GM23248 (cell line): ENCODE data around the gene NOS1AP. TPM values are rescaled to one million over a fixed set of nuclear protein-coding genes. Genes with fewer than 3 reads are reported as not detected.

Source experiments
- DNase-seq: peaks from one replicate; pipeline ENCODE4 v3.0.0-alpha.2; 2015
- H2AFZ ChIP-seq: fragments of 200-600 bp; sonication (generic); 2 replicates; pipeline ENCODE4 v1.6.1; 2016; ENCODE audit warnings: antibody characterized with exemption
- H3F3A ChIP-seq: fragments of 200-600 bp; sonication (generic); 2 replicates; pipeline ENCODE4 v1.6.1; 2016; ENCODE audit warnings: mild to moderate bottlenecking, antibody characterized with exemption, mixed run types; ENCODE audit not compliant: insufficient read depth
- H3K27ac ChIP-seq: fragments of 200-600 bp; sonication (generic); 2 replicates; pipeline ENCODE4 v1.5.1; 2016; ENCODE audit warnings: mild to moderate bottlenecking
- H3K27me3 ChIP-seq: fragments of 200-600 bp; sonication (generic); replicated peaks from 2 replicates; pipeline ENCODE4 v1.6.1; 2016; ENCODE audit warnings: mild to moderate bottlenecking; ENCODE audit not compliant: insufficient read depth
- H3K36me3 ChIP-seq: fragments of 200-600 bp; sonication (generic); 2 replicates; pipeline ENCODE4 v1.6.1; 2016; ENCODE audit warnings: low read depth, mild to moderate bottlenecking
- H3K4me1 ChIP-seq: fragments of 200-600 bp; sonication (generic); 2 replicates; pipeline ENCODE4 v1.6.1; 2016; ENCODE audit warnings: mild to moderate bottlenecking; ENCODE audit not compliant: insufficient read depth
- H3K4me2 ChIP-seq: fragments of 200-600 bp; sonication (generic); one replicate; pipeline ENCODE4 v1.6.1; 2016; ENCODE audit warnings: mild to moderate bottlenecking; ENCODE audit not compliant: unreplicated experiment
- H3K4me3 ChIP-seq: fragments of 200-600 bp; sonication (generic); 2 replicates; pipeline ENCODE4 v1.5.1; 2016; ENCODE audit warnings: mild to moderate bottlenecking
- H3K79me2 ChIP-seq: fragments of 200-600 bp; sonication (generic); 2 replicates; pipeline ENCODE4 v1.6.1; 2016; ENCODE audit warnings: mild to moderate bottlenecking; ENCODE audit not compliant: insufficient read depth
- H3K9ac ChIP-seq: fragments of 200-600 bp; sonication (generic); 2 replicates; pipeline ENCODE4 v1.6.1; 2016; ENCODE audit warnings: mild to moderate bottlenecking
- H3K9me2 ChIP-seq: fragments of 200-600 bp; sonication (generic); 2 replicates; pipeline ENCODE4 v1.6.1; 2016; ENCODE audit warnings: mixed run types, mild to moderate bottlenecking, moderate library complexity; ENCODE audit not compliant: insufficient read depth
- H3K9me3 ChIP-seq: fragments of 200-600 bp; sonication (generic); one replicate; pipeline ENCODE4 v1.6.1; 2017; ENCODE audit warnings: low read depth
- H4K20me1 ChIP-seq: fragments of 200-600 bp; sonication (generic); 2 replicates; pipeline ENCODE4 v1.6.0; 2016; ENCODE audit not compliant: insufficient read depth
- EZH2 ChIP-seq: fragments of 200-600 bp; sonication (generic); IDR thresholded peaks from 2 replicates; pipeline ENCODE4 v1.6.1; 2018; ENCODE audit warnings: antibody characterized with exemption, mild to moderate bottlenecking; ENCODE audit not compliant: insufficient read depth, poor library complexity, severe bottlenecking
- EZH2phosphoT487 ChIP-seq: fragments of 200-600 bp; sonication (generic); IDR thresholded peaks from 2 replicates; pipeline ENCODE4 v1.6.1; 2018; ENCODE audit warnings: antibody characterized with exemption, moderate library complexity, mild to moderate bottlenecking, low read depth; ENCODE audit not compliant: insufficient read depth
- WGBS, 2 experiments: methylation state at CpG; one replicate each; pipeline ENCODE4 v1.1.6; 2015 to 2017; ENCODE audit warnings: low lambda C conversion rate in 2 of 2, low coverage in 1 of 2; ENCODE audit errors: missing lambda C conversion rate in 2 of 2; 5-methylcytosine and 5-hydroxymethylcytosine counted together
- in situ Hi-C: fragments of 300-500 bp; cut with MboI; formaldehyde crosslinking; loops from 2 replicates; pipeline ENCODE4 v1.15.0; 2020
- polyA plus RNA-seq: library from polyadenylated mRNA; unstranded; fragments of >200 nt; fragmentation: Nextera tagmentation; extraction: Ambion mirVana; gene quantifications from 2 replicates; pipeline ENCODE4 v1.2.1, GENCODE V29; 2016
- total RNA-seq: library from RNA; depleted of rRNA; stranded (reverse); fragments of >200 nt; shearing (Covaris generic); gene quantifications from 2 replicates; pipeline ENCODE4 v1.2.3, GENCODE V29; 2014

The NOS1AP gene
- total and polyA plus RNA-seq, 2 experiments from 2014 or later, result 0.18 TPM; not detected in 1

DNA sequence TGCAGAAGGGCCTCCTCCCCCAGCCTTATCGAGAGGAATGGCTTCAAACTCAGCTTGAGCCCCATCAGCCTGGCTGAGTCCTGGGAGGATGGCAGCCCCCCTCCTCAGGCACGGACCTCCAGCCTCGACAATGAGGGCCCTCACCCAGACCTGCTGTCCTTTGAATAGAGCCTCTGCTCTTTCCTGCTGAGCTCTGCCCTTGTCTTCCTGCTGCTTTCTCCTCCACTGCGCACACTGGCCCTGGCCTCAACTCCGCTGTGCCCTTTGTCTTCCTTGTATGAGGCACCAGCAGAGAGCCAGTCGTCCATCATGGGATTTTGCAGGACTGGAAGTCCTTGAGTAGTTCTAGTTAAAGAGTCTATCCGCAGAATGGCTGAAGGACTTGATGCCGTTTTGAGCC, 314.0 kb downstream of the NOS1AP start:
- TF ChIP-seq EZH2 (no peak), EZH2phosphoT487 (no peak)
- H4K20me1 ChIP-seq, result no peaks in the 10 kb centered on the region

DNA sequence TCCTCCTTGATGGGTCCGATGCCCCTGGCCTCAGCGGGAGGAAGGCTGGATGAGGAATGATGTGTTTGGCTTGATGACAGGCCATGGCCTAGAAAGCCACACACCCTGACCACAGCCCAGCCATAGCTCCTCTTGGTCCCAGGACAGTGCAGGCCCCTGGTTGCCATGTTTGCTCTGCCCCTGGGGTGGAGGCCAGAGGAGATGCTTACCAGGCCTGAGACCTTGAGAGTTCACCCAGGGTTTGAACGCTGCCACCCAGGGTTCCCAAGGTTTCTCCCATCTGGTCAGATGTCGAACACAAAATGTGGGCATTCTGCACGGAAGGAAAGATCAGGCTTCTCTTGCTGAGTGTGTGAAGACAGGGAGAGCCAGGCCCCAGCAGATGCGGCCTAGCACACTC, 314.6 kb downstream of the NOS1AP start:
- Histone ChIP-seq H3K36me3 (no peaks in the 10 kb centered on the region), H3K4me2 (no peak overlapping the region), H3K9me2 (no peaks in the 10 kb centered on the region), H2AFZ (no peak overlapping the region), H4K20me1 (no peaks in the 10 kb centered on the region), H3K27me3 (peaks cover 6% of the 10 kb centered on the region; the same call in 1 of the 2 replicates), H3F3A (no peaks in the 10 kb centered on the region), H3K79me2 (no peaks in the 10 kb centered on the region), H3K9me3 (no peaks in the 10 kb centered on the region), H3K27ac (no peak overlapping the region), H3K4me3 (no peak overlapping the region), H3K9ac (no peak overlapping the region), H3K4me1 (0 out of 2 replicates have a peak, but pooled peaks cover 1% of the 10 kb centered on the region)
- in situ Hi-C loops, result loop anchor here (10.0 kb wide), 1 partner anchor 329 kb away; no protein-coding TSS in a partner anchor
- no peak for DNase-seq
- TF ChIP-seq EZH2phosphoT487 (no peak), EZH2 (no peak)
- 79 to 86% methylated on average over 6 of the region's 6 CpGs for WGBS, 2 experiments

More for the DNA sequence above, 314.0 kb downstream of the NOS1AP start:
- in situ Hi-C loops, result loop anchor here (10.0 kb wide), 1 partner anchor 329 kb away; no protein-coding TSS in a partner anchor
- no peaks in the 10 kb centered on the region for H3F3A ChIP-seq
- H3K27me3 ChIP-seq, result peaks cover 5% of the 10 kb centered on the region; the same call in 1 of the 2 replicates
- H2AFZ ChIP-seq, result no peak overlapping the region
- H3K4me3 ChIP-seq, result no peak overlapping the region
- 84 to 86% methylated on average over 8 of the region's 8 CpGs for WGBS, 2 experiments
- no peaks in the 10 kb centered on the region for H3K79me2 ChIP-seq
- H3K27ac ChIP-seq, result no peak overlapping the region
- no peak overlapping the region for H3K9ac ChIP-seq
- DNase-seq, result no peak
- H3K4me2 ChIP-seq, result no peak overlapping the region
- H3K36me3 ChIP-seq, result no peaks in the 10 kb centered on the region
- H3K4me1 ChIP-seq, result no peaks in the 10 kb centered on the region
- H3K9me2 ChIP-seq, result no peaks in the 10 kb centered on the region
- H3K9me3 ChIP-seq, result no peaks in the 10 kb centered on the region

- Histone ChIP-seq H3K27me3 (peaks cover 6% of the 10 kb centered on the region; the same call in 1 of the 2 replicates), H3F3A (no peaks in the 10 kb centered on the region), H3K9ac (no peak overlapping the region), H3K4me2 (no peak overlapping the region), H3K4me3 (no peak overlapping the region), H2AFZ (no peak overlapping the region), H3K9me3 (no peaks in the 10 kb centered on the region), H4K20me1 (no peaks in the 10 kb centered on the region), H3K27ac (no peak overlapping the region), H3K36me3 (no peaks in the 10 kb centered on the region), H3K79me2 (no peaks in the 10 kb centered on the region), H3K9me2 (no peaks in the 10 kb centered on the region), H3K4me1 (0 out of 2 replicates have a peak, but pooled peaks cover 3% of the 10 kb centered on the region)
- no peak for TF ChIP-seq EZH2
- TF ChIP-seq EZH2phosphoT487, result no peak
- no peak for DNase-seq
- WGBS, 2 experiments, result 84 to 87% methylated on average over 10 of the region's 10 CpGs
- in situ Hi-C loops, result loop anchor here (10.0 kb wide), 1 partner anchor 330 kb away; no protein-coding TSS in a partner anchor
These were observed 315.2 kb downstream of the NOS1AP start for GRCh38 chr1:162384601-162385279.

GRCh38 chr1:162385280-162385623, 315.8 kb downstream of the NOS1AP start:
- H3K4me3 ChIP-seq, result no peak overlapping the region
- no peak overlapping the region for H3K9ac ChIP-seq
- H3K79me2 ChIP-seq, result no peaks in the 10 kb centered on the region
- H3K27ac ChIP-seq, result no peak overlapping the region
- peaks cover 6% of the 10 kb centered on the region; the same call in 1 of the 2 replicates for H3K27me3 ChIP-seq
- 62 to 71% methylated on average over 3 of the region's 3 CpGs for WGBS, 2 experiments
- in situ Hi-C loops, result loop anchor here (10.0 kb wide), 1 partner anchor 330 kb away; no protein-coding TSS in a partner anchor
- 0 out of 2 replicates have a peak, but pooled peaks cover 3% of the 10 kb centered on the region for H3K4me1 ChIP-seq
- no peaks in the 10 kb centered on the region for H4K20me1 ChIP-seq
- no peaks in the 10 kb centered on the region for H3F3A ChIP-seq
- H3K9me2 ChIP-seq, result no peaks in the 10 kb centered on the region
- no peaks in the 10 kb centered on the region for H3K9me3 ChIP-seq
- no peaks in the 10 kb centered on the region for H3K36me3 ChIP-seq
- TF ChIP-seq EZH2 (no peak), EZH2phosphoT487 (no peak)
- no peak overlapping the region for H2AFZ ChIP-seq
- no peak for DNase-seq
- no peak overlapping the region for H3K4me2 ChIP-seq
